ENCODE measurements around the gene STK38L.

DNA sequence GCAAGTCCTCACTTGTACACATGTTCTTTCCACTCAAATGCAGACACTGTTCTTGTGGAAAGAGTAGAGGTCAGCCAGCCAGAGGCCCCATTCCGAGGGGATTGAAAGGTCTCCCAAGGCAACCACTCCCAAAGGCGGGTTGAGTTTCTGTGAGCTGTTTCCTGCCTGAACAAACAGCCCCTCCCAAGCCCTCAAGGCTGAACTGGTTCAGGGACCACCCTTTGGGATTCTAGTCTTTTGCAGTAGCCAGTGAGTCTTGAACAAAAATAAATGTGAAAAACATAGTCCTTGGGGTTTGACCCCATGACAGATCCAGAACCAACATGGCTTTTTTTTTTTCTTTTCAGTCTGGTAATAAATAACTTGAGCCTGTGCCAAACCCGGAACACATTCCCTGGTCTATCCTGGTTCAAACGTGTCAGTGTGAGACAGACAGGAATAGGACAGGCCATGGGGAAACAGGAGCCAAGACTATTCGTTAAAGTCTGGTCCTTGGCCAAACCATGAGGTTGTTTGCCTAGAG is 17.6 kb upstream of the STK38L start:
- no peak for TF ChIP-seq IRF4 (IDR thresholded peaks at IDR 0.05; ENCODE audit: low read depth, low read length)
- TF ChIP-seq EP300 (IDR thresholded peaks at IDR 0.05; ENCODE audit: borderline replicate concordance in 1 of 2, control insufficient read depth in 1 of 2, low read depth in 2 of 2, low read length in 2 of 2): no peak
- TF ChIP-seq EZH2 (IDR thresholded peaks at IDR 0.05; ENCODE audit: borderline replicate concordance, control insufficient read depth, low read depth, low read length): no peak
- TF ChIP-seq NR2F1 (conservative IDR thresholded peaks at IDR 0.05): no peak
- TF ChIP-seq ZBTB4 (CRISPR knock-in tag; IDR thresholded peaks at IDR 0.05): no peak
- TF ChIP-seq, protein P1, sequence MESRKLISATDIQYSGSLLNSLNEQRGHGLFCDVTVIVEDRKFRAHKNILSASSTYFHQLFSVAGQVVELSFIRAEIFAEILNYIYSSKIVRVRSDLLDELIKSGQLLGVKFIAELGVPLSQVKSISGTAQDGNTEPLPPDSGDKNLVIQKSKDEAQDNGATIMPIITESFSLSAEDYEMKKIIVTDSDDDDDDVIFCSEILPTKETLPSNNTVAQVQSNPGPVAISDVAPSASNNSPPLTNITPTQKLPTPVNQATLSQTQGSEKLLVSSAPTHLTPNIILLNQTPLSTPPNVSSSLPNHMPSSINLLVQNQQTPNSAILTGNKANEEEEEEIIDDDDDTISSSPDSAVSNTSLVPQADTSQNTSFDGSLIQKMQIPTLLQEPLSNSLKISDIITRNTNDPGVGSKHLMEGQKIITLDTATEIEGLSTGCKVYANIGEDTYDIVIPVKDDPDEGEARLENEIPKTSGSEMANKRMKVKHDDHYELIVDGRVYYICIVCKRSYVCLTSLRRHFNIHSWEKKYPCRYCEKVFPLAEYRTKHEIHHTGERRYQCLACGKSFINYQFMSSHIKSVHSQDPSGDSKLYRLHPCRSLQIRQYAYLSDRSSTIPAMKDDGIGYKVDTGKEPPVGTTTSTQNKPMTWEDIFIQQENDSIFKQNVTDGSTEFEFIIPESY (IDR thresholded peaks at IDR 0.05): no peak
- no peak for TF ChIP-seq RAD21 (IDR thresholded peaks at IDR 0.05; ENCODE audit: insufficient read depth, low read depth, low read length)
- TF ChIP-seq SIX5 (IDR thresholded peaks at IDR 0.05; ENCODE audit: low read depth, low read length, severe bottlenecking): no peak
- TF ChIP-seq REST (IDR thresholded peaks at IDR 0.05; ENCODE audit: low read depth, low read length): no peak
- TF ChIP-seq YY1 (IDR thresholded peaks at IDR 0.05; ENCODE audit: low read depth, low read length): no peak

All from GM12878 (cell line).